Dedifferentiated amniotic fluid mesenchymal stem cell (primary cell): ENCODE measurements around the gene TNK2.
"Not testable (repeated sequence)": the region's sequence is repeated elsewhere in the genome, so short reads cannot be mapped to it uniquely, and the experiment has no call there.

Source experiments
- DNase-seq: peaks from one replicate; pipeline ENCODE4 v3.0.0-alpha.2; 2016; ENCODE audit errors: extremely low spot score

TNK2 gene

DNA sequence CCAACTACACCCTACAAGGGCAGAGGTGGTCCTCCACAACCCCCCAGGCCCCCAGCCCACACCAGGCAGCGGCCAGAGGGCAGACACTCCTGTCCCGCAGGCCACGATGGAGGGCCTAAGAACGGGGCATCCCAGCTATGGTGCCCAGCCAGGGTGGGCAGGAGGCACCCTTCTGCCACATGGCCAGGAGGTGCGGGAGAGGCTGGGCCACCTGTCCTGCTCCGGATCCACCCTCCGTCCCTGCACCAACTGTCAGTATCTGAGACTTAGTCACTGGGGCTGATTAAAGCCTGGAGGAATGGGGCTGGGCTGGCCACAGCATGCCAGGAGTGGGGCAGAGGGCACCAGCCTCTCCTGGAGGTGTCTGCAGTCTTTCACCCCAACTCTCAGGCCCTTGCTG is 37.9 kb downstream of the TNK2 start:
- no peak for DNase-seq

DNA sequence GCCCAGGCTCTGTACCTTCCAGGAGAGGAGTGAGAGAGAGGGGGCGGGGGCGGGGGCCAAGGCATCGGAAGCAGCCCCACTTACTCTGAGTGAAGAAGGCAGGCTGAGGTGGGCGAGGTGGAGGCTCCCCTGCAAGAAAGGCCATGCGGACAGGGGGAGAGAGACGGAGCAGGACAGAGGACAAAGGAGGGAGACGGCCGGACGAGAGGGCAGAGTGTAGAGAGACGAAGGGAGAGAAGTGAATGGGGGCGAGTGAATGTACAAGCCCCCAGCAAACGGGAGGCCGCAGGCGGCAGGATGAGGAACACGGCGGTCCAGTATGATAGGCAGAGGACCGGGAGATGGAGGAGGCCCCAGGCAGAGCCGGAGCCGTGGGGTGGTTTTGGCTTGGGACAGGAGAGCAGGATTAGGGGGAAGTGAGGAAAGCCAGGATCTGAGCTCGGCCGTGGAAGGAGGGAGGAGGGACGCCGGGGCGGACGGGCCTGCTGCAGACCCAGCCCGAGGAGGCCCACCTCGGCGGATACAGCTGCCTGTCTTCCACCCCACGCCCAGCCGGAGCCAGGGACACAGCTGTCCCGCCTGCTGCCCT is 38.8 kb downstream of the TNK2 start:
- no peak for DNase-seq

DNA sequence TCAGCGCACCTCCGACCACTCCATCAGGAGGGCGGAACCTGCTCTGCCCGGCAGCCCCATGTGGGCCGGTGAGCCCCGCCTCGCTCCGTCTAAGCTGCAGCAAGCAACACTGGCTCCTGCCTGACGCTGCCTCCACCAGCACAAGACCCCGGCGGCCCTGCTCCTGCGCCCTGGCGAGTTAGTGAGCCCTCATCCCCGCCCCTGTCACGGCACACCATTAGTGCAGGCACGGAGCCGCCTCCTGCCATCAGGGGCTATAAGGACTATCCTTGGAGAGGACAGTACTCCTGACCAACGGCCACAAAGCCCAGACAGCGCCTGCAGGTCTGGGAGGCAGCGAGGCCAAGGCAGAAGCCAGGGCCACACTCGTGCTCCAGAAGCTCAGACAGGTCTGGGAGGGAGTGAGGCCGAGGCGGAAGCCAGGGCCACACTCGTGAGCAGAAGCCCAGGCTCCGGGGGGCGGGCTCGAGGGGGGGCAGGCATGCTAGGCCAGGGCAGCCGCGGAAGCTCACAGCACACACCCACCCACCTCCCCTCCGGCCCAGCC is 39.4 kb downstream of the TNK2 start:
- no peak for DNase-seq

DNA sequence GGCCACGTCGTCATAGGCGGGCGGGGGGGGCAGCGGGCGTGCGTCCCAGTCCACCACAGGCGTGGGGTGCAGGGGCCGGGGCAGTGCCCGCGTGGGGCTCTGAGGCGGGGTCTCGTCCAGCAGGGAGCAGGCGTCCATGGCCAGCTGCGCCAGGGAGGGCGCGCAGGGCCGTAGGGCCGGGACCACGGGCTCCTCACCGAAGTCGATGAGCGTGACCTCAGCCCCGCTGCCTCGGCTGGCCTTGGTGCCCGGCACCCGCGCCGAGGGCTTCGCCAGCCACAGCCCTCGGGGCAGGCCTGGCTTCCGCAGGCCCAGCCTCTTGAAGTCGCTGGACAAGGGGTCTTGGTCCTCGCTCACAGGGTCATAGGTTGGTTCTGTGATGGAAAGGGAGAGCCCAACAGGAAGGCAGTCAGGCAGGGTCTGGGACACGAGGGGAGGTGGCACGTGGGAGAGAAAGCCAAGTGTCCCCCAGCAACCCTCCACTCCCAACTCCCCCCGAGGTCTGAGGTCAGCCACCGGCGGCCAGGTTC is 40.0 kb downstream of the TNK2 start:
- DNase-seq, result no peak

DNA sequence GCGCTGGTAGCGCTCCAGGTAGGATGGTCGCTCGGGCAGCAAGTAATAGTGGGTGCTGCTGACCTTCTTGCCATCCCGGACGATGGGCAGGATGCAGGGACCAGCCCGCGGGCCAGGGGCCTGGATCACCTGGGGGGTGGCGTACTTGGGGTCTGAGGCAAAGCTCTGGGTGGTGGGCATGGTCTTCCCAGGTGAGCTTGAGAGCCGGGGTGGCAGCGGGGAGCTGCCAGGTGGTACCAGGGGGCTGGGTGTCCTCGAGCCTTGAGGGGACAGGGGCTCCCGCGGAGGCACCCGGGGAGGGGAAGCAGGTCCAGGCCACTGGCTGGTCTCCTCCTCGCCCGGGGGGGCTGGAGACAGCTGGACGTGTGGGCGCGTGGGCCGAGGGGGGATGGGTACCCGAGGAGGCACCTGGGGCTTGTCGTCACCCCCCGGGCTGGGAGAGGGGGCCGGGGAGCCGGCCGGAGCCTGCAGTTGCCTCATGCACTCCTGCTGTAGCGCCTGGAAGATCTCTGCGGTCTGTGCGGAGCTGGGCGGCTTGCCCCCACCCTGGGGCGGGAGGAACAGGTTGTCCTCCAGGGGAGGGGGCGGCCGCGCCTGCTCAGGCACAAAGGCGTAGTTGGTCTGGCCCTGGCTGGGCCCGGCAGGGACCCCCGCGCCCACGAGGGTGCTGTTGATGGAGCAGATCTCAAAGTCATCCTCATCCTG is 40.6 kb downstream of the TNK2 start:
- no peak for DNase-seq

DNA sequence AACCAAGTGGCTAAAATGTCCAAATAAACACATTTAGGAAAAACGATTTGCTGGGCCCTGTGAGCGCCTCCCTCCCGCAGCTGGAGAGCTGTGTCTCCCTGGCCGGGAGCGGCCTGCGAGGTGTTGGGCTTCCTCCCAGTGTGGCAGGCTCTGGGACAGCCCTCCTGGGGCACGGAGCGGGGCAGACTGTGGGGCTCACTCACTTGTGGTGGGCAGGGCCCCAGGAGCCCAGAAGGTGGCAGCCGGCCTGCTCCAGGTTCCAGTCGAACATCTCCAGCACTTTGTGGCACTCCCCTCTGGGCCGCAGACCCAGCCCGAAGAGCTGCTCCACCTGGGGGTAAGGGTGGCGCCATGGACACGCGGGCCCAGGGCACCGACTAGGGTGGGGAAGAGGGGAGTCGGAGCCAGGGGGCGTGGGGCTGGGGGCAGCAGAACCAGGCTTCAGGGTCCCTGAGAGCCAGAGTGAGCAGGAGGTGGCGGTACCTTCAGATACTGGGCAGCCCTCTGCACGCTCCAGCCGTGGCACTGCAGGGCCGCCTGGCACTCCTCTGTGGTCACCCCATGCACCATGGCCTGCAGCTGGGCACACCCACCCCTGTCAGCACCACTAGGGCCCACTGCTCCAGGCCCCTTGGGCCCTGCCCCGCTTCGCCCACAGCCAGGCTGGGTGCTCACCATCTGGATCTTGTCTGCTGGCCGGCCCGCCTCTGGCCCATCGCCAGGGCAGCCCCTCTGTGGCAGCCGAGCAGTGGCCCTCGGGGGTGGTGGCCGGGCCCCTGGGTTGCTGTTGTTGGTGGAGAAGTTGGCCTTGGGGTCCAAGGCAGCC is 41.5 kb downstream of the TNK2 start:
- DNase-seq, result no peak

DNA sequence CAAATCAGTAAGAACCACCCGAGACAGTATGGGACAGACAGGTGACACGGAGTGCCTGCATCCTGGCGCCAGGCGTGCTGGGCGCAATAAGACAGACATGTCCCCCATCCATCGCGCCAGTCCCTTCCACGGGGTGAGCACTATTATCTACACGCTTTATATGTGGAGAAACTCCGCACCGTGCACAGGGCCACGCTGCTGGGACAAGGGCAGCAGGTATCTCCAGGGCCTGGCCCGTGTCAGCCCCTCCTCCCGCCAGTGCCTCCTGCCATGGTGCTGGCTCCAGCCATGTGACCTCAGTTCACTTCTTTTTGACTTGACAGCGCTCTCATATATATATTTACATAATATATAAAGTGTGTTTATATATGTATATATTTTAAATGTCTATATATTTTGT is 42.6 kb downstream of the TNK2 start:
- DNase-seq, result no peak

DNA sequence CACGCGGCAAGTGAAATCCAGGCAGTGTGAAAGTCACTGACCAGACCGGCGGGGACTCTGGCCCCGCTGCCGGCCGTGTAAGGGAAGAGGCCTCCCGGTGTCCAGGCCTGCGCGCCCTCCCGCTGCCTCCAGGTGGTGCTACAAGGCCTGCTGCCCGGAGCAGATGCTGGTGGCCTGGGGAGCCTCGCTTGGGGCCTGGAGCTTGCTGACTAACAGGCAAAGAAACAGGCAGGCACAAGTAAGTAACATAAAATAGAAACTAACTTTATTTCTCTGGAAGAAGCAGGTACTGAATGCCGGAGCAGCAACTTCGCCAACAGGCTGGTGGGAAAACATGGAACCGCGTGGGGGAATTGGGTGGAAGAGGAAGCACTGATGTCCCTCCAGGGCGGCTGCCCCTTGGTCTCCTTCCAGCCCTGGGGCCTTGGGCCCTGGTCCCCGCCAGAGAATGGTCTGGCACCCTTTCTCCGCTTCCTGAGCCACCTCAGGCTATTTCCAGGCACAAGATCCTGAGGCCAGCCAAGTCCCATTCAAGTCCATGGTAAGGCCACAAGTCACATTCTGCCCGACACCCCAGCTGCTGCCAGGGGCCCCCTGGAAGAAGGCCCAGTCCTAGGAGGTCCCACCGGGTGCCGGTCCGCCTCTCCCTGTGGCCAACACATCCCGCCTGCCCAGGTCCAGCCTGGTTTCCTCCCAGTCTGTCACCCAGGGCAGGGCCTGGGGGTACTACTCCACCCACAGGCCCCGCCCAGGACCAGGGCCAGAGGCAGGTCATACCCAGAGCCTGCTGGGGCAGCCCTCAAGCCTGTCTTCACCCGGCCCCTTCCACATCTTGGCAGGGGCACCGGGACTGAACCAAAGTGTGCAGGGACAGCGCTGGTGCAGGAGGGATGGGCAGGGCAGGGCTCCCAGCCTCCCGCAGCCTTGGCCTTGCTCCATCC is 45.0 kb downstream of the TNK2 start:
- DNase-seq, result peak; percentile 70

DNA sequence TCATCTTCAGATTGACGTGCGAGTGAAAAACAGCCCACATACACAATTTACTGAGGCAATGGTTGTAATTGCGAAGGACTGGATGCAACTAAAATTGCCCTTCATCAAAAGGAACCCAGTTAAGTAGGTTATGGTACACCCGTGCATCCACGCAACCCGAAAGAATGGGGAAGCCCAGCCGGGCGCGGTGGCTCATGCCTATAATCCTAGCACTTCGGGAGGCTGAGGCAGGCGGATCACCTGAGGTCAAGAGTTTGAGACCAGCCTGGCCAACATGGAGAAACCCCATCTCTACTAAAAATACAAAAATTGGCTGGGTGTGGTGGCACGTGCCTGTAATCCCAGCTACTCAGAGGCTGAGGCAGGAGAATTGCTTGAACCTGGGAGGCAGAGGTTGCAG is 46.0 kb downstream of the TNK2 start:
- not testable (repeated sequence) for DNase-seq

DNA sequence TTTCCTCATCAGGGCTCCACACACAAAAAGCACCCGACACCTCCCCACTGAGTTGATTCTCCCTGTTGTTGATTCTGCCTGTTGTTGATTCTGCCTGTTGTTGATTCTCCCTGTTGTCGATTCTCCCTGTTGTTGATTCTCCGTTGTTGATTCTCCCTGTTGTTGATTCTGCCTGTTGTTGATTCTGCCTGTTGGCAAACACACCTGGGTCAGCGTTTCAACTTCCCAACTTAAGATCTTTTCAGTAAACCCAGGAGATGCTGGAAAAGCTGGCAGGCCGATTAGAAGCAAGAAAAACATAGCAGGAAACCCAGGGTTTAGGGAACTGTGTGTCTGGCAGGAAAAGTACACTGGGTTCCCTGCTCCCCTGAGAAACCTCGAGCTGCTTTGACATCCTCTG is 47.9 kb downstream of the TNK2 start:
- DNase-seq, result no peak

DNA sequence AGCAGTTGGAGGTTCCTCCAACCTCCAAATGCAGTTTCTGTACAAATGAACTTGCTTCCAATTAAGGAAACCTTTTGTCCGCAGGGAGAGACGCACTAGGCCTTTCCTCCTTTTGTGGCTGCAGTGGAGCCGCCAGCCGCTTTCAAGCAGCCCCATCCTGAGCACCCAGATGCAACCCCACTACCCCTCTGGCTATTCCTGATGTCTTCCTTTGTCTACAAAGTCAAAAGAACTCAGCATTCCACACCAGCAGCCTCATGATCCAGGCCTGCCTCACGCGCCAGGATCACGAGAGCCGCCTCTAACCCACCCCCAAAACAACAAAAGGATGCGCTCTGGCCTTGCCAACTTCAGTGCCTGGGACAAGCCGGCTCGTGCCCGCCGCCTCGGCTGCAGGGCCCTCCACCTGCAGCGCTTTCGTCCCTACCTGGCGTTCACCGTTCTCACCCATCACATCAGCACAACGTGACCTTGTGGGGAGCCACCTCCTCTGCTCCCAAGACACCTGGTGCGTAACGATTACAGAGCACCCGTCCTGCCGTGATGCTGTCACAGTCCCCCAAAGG is 48.4 kb downstream of the TNK2 start:
- DNase-seq, result no peak

DNA sequence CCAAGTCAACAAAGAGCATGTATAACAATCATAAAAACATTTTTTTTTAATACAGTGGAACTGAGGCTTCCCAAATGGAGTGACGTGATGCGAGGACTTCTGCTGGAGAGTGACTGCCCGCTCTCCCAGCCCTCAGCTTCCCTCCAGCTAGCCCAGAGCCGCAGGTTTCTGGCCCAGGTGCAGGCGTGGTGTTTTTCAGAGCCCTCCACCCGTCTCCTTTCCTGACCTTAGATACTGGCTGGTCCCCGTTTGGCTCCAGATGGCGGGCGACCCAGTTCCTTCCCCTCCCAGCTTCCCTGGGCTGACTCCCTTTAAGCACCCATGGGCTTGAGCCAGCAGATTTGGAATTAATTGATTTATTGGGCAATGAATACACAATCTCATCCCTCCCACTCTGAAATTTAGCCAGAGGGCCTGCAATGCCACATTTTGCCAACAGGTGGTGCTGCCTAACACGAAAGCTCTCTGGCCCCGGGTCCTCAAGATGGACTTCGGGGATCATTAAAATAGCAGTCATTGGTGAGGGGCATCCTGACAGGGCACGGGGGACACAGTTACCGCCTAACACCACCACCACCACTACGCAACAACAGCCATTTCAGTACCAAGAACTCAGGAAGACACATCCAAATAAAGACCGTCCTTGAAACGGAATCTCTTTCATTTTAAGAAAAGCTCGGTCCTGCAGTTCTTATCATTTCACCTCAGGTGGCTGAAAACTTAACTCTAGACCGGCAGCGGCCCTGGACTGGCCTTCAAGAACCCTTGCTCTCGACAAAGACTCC is 49.1 kb downstream of the TNK2 start:
- peak; percentile 74 for DNase-seq

DNA sequence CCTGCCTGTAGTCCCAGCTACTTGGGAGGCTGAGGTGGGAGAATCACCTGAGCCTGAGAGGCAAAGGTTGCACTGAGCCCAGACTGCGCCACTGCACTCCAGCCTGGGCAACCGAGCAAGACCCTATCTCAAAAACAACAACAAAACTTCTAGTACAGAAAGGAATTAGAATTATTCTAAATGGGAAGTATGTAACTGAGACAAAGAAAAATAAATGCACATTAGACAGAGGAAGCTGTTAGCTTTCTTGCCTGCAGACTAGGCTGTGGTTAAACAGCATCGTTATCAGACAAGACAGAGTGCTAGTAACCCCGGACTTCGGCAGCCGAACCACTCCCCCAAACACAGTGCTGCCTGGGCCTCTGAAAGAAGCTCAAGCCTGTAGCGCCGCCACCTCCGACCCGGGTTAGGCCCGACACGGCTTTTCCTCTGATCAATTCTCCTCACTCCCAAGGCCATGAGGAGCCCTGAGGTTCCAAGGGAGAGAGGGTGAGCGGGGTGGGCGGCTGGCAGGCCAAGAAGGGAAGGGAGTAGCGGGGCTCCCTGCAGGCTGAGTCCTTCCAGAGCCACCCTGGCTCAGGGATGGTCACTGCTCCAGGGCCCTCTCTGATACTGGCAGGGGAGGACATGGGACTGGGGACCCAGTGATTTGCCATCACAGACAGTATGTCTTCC is 51.8 kb downstream of the TNK2 start:
- DNase-seq, result no peak

DNA sequence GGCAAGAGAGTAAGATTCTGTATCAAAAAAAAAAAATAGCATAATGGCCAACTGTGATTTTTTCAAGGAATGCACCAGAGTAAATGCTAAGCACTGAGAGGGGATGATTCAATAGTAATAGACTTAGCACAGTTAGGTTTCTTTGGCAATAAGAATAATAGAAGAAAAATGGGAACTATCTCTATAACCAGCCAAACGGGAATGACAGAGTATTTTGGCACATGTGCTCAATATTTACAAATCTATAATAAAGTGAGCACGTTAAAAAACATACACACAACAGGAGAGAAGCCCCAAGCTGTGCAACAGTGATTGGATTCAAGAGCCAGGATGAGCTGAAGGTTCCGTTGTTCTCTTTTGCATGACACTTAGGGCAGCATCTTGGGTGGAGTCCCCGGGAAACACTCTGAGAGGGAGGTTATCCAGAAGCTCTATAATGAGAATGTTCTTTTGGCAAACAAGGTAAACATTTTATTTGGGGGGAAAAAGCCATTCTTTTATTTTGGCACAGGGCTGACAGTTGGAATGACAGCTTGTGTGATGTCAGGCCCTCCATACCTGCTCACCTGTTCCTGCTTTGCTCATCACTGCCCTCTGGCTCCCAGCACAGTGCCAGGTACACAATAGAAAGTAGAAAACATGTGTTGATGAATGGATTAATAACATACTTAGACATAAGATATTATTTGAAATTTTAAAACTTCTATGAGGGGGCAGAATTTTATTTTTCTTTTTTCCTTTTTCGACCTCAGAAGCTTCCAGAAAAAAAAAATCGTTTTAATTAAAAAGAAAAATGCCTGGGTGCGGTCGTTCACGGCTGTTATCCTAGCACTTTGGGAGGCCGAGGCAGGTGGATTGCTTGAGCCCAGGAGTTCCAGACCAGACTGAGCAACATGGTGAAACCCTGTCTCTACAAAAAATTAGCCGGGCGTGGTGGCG is 52.6 kb downstream of the TNK2 start:
- DNase-seq, result no peak

DNA sequence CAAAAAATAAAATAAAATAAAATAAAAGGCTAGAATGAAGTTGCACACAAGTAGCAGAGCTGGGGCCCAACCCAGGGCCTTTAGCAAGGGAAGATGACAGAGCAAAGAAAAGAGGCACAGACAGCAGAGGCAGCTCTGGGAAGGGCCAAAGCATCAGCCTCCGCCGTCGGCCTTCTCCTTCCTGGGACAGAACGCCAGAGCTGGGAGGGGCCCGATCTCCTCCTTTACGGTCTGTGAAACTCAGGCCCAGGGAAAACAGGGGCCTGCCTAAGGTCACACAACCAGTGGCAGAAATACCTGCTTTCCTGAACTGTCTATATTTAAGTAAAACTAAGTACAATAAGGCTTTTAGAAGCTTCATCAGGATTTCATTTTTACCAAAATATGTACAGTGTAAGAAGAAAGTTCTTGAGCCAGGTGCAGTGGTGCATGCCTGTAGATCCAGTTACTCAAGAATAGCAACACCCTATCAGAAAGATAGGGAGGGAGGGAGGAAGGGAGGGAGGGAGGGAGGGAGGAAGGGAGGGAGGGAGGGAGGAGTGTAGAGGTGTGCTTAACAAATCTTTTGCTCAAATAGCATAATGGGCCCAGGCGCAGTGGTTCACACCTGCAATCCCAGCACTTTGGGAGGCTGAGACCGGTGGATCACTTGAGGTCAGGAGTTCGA is 53.6 kb downstream of the TNK2 start:
- DNase-seq, result no peak

DNA sequence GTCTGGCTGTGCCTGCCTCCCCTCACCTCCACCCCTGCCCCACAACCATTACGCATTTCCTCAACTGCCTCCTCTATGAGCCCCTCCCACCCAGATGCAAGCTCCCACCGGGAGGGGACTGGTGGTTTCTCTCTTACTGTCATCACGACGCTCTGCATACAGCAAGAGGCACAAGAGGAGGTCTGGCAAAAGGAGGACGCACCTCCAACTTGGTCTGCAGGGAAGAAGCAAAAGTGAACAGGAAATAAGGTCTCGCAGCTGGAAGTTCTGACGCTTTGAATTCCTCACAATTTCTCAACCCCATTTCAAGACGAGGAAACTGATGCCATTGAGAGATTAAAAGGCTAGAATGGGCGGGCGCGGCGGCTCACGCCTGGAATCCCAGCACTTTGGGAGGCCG is 54.4 kb downstream of the TNK2 start:
- DNase-seq, result no peak

DNA sequence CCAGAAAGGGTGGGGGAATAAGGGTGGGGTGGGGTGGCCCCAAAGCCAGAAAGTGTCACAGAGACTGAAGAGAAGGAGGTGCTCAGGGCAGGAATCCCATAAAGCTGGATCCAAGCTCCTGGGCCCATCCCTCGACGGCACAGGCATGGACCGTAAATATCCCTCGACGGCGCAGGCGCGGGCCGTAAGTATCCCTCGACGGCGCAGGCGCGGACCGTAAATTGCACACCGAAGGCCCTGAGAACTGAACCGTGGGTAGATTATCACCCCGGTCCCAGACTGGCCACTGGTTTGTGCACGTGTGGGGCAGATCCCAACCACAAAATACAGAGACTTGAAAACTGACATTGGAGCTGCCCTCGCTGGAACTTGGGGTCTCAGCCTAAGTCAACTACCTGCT is 55.3 kb downstream of the TNK2 start:
- no peak for DNase-seq
